ENCODE data around the gene TBP. TPM values are rescaled to one million over a fixed set of nuclear protein-coding genes. Genes with fewer than 3 reads are reported as not detected.

TBP gene
- total RNA-seq, 2 donors from 2014 or later: 11.7 to 13.4 TPM

DNA sequence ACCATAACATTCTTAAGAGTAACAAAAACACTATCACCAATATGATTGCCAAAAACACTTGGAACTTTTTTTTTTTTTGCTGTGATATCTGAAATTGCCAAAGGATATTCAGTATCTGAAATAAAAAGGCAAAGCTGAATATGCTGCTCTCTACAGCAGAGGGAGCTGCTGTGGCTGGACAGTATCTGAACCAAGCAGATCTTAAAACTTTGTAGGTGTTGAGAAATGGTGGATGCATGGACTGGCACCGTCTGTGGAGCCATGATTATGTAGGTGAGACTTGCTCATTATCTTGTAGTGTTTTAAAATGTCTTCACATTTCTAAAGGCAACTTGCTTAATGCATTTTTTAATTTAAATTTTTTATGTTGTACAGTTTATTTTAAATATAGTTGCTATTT, 21.1 kb downstream of the TBP start:
- H3K27ac ChIP-seq: no peak overlapping the region
- H3K4me3 ChIP-seq: no peak overlapping the region
- no peak for DNase-seq
- intact Hi-C loops (cut with DNase I): no loop called here
- no peaks in the 10 kb centered on the region for H3K27me3 ChIP-seq
- no peak overlapping the region for H3K9ac ChIP-seq (ENCODE audit: low read depth in 2 of 2, low read length in 2 of 2)
- no peaks in the 10 kb centered on the region for H3K4me1 ChIP-seq
- TF ChIP-seq, protein P1, sequence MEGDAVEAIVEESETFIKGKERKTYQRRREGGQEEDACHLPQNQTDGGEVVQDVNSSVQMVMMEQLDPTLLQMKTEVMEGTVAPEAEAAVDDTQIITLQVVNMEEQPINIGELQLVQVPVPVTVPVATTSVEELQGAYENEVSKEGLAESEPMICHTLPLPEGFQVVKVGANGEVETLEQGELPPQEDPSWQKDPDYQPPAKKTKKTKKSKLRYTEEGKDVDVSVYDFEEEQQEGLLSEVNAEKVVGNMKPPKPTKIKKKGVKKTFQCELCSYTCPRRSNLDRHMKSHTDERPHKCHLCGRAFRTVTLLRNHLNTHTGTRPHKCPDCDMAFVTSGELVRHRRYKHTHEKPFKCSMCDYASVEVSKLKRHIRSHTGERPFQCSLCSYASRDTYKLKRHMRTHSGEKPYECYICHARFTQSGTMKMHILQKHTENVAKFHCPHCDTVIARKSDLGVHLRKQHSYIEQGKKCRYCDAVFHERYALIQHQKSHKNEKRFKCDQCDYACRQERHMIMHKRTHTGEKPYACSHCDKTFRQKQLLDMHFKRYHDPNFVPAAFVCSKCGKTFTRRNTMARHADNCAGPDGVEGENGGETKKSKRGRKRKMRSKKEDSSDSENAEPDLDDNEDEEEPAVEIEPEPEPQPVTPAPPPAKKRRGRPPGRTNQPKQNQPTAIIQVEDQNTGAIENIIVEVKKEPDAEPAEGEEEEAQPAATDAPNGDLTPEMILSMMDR (IDR thresholded peaks at IDR 0.05): no peak
- no peaks in the 10 kb centered on the region for H3K36me3 ChIP-seq
- H3K9me3 ChIP-seq: no peaks in the 10 kb centered on the region

DNA sequence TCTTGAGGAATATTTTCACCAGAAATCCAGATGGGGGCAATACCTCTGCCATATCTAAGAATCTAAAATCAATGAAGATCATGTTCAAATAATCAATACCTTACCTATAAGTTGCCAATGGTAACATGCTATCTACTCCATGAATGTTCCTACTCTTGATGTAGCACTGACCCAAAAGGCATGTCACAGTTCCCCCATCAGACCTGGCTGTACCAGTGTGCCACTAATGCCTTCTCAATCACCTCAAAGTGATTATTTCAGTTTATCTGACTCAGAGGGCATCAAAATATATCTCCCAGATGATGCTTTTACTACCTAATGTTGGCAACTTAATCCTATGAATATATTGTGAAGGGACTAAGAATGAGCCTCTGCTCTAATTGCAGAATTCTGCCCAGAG, 24.7 kb downstream of the TBP start:
- Histone ChIP-seq H3K27me3 (no peaks in the 10 kb centered on the region), H3K27ac (no peak overlapping the region), H3K36me3 (no peaks in the 10 kb centered on the region), H3K9me3 (no peaks in the 10 kb centered on the region), H3K9ac (ENCODE audit: low read depth in 2 of 2, low read length in 2 of 2) (no peak overlapping the region), H3K4me3 (no peak overlapping the region), H3K4me1 (no peaks in the 10 kb centered on the region)
- TF ChIP-seq, protein P1 (IDR thresholded peaks at IDR 0.05): no peak
- DNase-seq: no peak
- intact Hi-C loops (cut with DNase I): no loop called here

DNA sequence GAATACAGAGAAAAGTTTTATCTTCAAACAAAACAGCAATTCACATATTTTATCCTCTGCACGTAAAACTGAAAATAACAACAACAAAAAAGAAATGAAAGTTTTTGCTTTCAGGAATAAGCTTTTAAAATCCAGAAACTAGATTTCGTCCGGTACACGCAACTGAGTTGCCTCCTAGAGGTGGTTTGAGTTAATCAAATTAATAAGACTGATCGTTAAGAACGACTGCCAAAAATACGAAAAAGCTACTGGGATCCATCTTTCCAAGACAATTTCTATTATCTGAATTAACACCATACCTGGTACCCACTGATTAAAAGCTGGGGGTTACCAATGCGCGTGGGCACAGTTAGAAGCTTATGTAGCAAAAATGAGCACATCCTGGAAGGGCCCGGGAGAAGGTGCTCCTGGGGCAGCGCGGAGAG, 29.6 kb downstream of the TBP start:
- no peaks in the 10 kb centered on the region for H3K9me3 ChIP-seq
- peak overlapping the region; percentile 93 for H3K4me3 ChIP-seq
- TF ChIP-seq, protein P1 (IDR thresholded peaks at IDR 0.05): no peak
- peaks cover 6% of the 10 kb centered on the region for H3K4me1 ChIP-seq
- H3K9ac ChIP-seq (ENCODE audit: low read depth in 2 of 2, low read length in 2 of 2): peak overlapping the region; percentile 80
- no peaks in the 10 kb centered on the region for H3K27me3 ChIP-seq
- peak overlapping the region; percentile 81 for H3K27ac ChIP-seq
- H3K36me3 ChIP-seq: no peaks in the 10 kb centered on the region
- no peak for DNase-seq
- intact Hi-C loops (cut with DNase I): no loop called here

DNA sequence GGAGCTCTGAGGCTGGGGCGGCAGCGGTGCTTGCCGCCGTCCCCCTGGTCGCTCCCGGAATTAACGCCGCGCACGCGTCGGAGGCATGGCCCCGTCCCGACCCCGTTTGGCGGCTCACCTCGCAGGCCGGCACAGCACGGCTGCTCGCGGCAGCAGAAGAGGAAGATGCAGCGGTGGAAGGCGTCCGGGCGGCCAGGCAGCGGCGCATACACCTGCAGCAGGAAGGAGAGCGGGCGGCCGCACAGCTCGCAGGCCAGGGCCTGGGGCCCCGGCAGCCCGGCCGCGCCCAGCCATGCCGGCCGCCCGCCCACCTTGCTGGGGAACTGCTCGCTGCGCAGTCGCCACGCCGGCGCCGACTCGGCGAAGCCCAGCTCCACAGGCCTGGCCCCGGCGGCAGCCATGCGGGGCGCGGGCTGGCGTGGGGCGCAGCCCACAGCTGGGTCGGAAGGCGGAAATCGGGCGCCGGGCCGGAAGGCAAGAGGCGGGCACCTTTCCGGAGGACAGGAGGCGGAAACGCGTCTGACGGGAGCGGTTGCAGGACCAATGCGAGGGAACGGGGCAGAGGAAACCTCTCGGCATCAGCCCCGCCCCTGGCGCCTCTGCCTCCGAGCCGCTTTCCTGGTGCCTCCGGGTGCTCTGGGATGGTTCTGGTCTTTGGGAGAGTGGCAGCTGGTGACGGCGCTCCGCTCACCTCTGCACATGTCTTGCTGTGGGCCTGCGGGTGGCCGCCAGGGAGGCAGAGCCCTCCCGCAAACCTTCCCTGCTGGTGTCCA, 30.2 kb downstream of the TBP start, which contains the start of gene PDCD2:
PDCD2 (minus strand) TSS at position 457 of the 773 bp plus-strand sequence; CDS start at position 401, 56 bp downstream.
- peak within 1 kb of the TSS; percentile 80 for H3K9ac ChIP-seq (ENCODE audit: low read depth in 2 of 2, low read length in 2 of 2)
- intact Hi-C loops (cut with DNase I): no loop called here
- no peaks in the 10 kb centered on the region for H3K9me3 ChIP-seq
- peak within 1 kb of the TSS; percentile 93 for H3K4me3 ChIP-seq
- H3K4me1 ChIP-seq: peaks cover 6% of the 10 kb centered on the region
- TF ChIP-seq, protein P1 (IDR thresholded peaks at IDR 0.05): no peak
- no peaks in the 10 kb centered on the region for H3K27me3 ChIP-seq
- peak; percentile 95 for DNase-seq
- no peaks in the 10 kb centered on the region for H3K36me3 ChIP-seq
- H3K27ac ChIP-seq: peak within 1 kb of the TSS; percentile 81

DNA sequence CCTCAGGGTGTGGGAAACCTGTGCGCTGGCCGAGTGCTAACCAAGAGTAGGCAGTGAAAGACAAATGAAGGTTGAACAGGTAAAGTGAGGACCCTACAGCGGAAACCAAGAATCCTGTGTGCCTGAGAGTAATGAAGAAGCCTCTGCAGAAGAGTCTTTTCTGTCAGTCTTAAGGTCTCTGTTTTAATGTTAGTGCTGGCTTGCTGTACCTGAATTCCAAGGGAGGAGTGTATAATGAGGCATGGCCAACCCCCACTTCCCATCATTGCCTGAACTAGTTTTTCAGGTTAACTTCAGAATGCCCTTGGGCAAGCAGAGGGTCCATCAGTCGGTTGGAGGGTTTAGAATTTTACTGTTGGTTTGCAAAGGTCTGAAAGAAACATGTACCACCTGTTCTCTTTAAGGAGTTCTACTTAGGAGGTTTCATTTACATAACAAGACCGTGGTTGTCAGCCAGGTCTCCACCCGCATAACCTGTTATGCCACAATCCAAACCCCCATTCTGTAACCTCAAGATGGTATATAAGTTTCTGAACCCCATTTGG, 30.9 kb downstream of the TBP start:
- intact Hi-C loops (cut with DNase I): no loop called here
- H3K4me3 ChIP-seq: peak overlapping the region; percentile 93
- DNase-seq: no peak

More for the DNA sequence above, 30.9 kb downstream of the TBP start:
- Histone ChIP-seq H3K36me3 (no peaks in the 10 kb centered on the region), H3K27me3 (no peaks in the 10 kb centered on the region), H3K9me3 (no peaks in the 10 kb centered on the region), H3K4me1 (peaks cover 6% of the 10 kb centered on the region), H3K9ac (ENCODE audit: low read depth in 2 of 2, low read length in 2 of 2) (peak overlapping the region; percentile 48 to 80), H3K27ac (peak overlapping the region; percentile 81)
- TF ChIP-seq, protein P1 (IDR thresholded peaks at IDR 0.05): no peak

Measured in colonic mucosa (tissue), 4 donors.